NCI-H146 (cell line): Measurements from ENCODE around the gene PRM3.

Experiments
- DNase-seq: peaks from one replicate; lab custom pipeline; 2025; lab: John Stamatoyannopoulos, UW

The PRM3 gene

DNA sequence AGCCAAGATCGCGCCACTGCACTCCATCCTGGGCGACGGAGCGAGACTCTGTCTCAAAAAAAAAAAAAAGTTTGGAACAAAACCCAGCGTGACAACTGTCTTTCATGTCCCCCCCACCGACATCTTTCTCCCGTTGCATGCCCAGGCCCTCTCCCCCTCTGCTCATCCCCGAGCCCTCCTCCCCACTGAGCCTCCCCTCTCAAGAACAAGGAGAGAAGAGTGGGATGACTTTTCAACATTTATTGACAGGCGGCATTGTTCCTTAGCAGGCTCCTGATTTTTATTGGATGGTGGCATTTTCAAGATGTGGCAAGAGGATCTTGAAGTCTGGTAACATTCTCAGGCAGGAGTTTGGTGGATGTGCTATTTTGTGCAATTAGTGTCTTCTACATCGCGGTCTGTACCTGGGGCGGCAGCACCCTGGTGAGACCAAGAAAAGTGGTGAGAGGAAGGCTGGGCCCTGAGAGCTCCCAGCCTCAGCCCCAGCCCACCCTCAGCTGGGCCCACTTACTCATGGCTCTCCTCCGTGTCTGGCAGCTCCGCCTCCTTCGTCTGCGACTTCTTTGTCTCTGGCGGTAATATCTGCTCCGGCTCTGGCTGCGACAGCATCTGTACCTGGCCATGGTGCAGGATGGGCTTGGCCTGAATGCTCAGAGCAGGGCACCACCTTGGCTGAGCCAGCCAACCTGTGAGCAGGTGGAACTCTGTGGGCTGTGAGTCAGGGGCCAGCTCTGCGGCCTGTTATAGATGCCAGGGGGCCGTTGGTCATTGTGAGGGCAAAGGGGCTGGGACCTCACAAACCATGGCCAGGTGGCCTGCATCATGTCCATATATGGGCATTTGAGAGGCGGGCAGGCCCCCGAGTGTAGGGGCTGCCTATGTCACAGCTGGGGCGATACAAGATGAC is 7.4 kb upstream of the PRM3 start, which contains the start of gene PRM1:
TSS of gene PRM1 (minus strand) at position 715 of the 907 bp plus-strand sequence. CDS start at position 623, 92 bp downstream.
- DNase-seq, result no peak

DNA sequence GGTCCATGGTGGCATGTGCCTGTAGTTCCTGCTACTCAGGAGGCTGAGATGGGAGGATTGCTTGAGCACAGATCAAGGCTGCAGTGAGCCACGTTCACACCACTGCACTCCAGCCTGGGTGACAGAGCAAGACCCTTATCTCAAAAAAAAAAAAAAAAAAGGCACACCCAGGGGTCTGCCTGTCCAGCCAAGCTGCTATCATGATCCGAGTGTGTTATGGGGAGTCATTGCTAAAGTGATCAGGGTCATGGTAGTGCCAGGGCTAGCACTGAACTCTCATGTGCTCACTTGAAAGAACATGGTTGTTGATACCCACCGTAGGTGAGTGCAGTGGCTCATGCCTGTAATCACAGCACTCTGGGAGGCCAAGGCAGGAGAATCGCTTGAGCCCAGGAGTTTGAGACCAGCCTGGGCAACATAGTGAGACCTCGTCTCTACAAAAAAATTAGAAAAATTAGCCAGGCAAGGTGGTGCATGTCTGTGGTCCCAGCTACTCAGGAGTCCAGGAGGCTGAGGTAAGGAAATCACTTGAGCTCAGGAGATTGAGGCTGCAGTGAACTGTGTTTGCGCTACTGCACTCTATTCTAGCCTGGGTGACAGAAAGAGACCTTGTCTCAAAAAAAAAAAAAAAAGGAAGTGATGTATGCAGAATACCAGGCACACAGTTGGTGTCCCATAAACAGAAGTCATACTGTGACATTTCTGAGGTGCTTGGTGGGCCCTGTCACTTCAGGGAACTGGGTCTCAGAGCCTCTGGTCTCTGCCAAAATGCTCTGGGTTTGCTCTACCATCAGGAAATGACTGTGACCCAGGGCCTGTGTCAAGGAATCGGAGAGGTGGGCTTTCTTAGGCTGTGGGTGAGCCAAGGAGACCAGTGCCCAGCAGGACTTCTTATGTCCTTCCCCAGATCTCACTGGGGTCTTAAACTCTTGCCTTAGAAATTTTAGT is 5.5 kb upstream of the PRM3 start:
- no peak for DNase-seq

DNA sequence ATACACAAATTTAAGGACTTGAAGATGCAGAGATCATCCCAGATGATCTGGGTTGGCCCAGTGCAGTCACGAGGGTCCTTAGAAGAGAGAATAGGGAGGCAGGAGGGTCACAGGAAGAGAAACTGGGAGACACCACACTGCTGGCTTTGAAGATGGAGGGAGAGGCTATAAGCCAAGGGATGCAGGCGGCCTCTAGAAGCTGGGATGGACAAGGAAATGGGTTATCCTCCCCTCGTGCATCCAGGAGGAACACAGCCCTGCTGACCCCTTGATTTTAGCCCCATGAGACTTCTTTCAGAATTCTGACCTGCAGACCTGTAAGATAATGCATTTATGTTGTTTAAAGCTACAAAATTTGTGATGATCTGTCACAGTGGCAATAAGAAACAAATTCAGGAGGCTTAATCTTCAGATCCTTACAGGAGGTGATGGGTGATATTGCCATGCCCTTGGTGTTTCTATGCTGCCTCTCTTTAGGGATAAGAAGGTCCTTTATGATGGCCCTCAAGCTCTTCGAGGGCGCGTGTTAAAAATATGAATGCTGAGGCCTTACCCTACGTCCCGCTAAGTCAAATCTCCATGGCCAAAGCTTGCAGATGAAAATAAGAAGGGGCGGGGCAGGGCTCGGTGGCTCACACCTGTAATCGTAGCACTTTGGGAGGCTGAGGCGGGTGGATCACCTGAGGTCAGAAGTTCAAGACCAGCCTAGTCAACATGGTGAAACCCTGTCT is 4.3 kb upstream of the PRM3 start:
- DNase-seq, result no peak

DNA sequence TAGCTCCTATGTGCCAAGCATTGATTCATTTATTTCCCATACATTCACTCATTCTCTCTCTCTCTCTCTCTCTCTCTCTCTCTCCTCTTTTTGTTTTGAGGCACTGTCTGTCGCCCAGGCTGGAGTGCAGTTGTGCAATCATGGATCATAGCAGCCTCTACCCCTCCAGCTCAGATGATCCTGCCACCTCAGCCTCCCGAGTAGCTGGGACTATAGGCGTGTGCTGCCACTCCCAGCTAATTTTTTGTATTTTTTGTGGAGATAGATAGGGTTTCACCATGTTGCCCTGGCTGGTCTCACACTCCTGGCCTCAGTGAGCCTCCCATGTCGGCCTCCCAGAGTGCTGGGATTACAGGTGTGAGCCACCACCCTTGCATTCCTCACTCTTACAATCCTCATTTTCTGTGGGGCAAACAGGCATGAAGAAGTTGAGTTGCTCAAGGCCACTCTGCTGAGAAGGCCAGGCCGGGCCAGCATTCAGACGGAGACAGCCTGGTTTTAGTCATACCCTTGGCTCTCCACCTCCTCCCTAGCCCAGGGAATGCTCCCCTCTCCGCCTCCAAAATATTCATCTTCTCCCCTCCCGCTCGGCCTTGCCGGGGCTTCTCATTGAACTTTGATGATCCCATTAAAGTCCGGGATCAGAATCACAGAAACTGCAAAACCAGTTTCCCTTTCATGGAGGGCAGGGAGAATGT is 3.6 kb upstream of the PRM3 start:
- no peak for DNase-seq

DNA sequence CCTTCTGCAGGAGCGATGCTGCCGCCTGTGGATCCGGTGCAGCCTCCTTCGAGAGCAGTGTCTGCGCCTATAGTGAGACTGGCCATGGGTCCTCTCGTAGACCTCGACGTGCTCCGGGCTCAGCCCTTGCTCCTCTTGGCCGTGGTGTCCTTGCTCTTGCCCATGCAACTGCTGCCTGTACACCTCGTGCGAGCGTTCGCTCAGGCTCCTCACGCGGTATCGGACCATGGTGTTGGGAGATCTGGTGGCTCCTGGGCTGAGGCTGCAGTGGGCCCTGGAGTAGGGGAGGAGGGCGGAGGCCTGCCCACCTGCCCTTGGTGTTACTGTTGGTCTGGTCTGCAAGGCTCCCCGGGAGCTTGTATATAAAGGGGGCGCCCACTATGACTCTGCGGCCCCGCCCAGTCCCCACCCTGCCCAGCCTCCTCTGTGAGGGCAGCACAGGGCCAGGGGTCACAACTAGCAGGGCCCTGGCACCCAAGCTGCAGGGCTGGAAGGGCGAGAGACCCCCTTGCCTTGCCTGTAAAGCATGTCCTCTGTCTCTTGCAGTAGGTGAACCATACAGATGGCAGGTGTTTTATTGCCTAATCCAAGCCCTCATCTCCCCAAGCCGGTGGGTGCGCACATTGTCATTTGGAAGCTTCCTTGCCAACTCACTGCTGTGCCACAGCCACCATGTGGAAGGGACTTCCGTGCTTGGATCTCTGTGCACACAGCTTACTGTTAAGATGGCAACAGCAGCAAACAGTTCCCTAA is 2.9 kb upstream of the PRM3 start, which contains the start of gene PRM2:
TSS of gene PRM2 (minus strand) at position 338 of the 753 bp plus-strand sequence. CDS start at position 228, 110 bp downstream.
- DNase-seq, result no peak

DNA sequence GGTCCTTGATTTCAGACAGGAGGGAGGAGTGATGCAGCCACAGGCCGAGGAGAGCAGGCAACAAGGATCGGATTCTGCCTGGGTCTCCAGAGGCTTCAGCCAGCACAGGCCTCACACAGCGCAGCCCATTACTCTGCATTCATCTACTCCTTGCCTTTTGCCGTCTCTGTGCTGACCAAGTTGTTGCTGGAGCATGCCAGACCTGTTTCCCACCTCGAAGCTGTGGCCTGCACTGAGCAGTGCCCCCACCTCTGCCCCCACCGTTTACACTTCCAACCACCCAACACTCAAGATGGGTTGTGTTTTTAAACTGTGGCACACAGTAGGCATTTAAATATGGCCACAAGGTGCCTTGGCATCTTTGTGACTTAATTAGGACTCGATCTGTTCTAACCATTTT is 1.5 kb upstream of the PRM3 start:
- DNase-seq, result no peak

DNA sequence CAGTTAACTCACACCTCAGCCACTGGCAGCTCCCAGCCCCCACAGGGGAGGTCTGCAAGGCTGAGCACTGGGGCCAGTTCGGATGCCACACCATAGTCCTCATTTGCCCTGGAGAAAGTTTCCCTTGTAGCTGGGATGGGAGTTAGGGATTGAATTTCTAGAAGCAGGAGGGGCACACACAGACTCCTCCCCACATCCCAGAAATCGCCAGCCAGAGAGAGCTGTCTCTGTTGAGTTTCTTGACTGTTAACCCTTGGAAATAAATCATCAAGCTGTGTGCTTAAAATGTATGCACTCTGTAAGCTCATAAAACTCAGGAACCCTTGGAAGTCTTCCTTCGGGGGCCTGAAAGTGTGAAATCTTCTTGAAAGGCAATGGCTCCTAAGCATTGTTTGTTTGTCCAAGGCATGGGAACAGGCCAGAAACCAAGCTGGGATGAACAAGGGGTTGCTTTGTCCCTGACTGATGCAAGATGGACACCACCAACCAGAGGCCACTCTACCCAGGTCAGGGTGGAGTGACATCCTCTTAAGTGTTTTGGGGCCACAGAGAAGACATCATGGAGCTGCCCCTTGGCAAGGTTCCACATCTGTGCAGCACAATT is 394 bp upstream of the PRM3 start:
- no peak for DNase-seq

DNA sequence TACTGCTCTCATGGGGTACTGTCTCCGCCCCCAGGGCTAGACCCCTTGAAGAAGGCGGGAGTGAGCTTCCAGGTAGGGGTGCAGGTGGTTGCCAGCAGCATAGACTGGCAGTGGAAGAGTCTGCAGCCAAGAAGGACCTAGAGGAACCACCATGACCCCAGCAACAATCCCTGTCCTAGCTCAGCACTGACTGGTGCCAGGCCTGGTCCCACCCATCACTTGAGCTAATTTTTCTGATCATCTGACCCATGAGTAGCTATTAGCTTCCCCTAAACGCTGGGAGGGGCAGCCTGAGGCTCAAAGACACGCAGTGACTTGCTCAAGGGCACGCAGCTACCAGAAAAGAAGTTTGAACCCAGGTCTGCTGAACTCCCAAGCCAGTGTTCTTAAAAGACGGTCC is 945 bp downstream of the PRM3 start:
- no peak for DNase-seq

DNA sequence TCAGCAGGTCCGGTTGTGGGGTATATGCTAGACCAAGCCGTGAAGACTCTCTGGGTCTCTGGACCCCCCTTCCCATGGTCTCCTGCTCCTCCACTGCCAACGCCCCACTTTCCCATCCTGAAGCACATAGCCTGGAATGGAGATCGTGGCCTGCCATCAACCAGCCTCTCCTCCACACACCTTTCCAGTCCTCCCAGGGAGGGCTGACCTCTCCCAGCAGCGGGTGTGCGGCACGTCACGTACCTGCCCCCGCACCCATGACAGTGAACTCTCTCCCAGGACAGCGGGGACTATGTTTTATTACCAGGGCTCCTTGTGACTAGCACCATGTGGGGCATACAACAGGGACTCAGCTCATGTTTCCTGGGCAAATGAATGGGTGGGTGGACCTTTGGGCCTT is 1.8 kb downstream of the PRM3 start:
- no peak for DNase-seq

DNA sequence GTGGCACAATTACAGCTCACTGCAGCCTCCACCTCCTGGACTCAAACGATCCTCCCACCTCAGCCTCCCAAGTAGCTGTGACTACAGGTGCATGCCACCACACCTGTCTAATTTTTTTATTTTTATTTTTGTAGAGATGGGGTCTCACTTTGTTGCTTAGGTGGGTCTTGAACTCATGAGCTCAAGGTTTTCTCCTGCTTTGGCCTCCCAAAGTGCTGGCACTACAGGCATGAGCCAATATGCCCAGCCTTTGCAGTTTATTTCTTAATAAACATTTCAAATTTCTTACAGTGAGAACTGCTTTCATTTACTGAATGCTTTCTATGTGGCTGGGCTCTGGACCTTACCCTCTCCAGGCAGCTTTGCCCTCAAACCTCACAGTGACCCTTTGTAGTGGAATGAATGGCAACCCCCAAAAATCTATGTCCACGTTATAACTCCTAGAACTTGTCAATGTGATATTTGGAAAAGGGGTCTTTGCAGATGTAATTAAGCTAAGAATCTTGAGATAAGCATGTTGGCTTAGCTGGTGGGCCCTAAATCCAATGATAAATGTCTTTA is 2.7 kb downstream of the PRM3 start:
- no peak for DNase-seq

DNA sequence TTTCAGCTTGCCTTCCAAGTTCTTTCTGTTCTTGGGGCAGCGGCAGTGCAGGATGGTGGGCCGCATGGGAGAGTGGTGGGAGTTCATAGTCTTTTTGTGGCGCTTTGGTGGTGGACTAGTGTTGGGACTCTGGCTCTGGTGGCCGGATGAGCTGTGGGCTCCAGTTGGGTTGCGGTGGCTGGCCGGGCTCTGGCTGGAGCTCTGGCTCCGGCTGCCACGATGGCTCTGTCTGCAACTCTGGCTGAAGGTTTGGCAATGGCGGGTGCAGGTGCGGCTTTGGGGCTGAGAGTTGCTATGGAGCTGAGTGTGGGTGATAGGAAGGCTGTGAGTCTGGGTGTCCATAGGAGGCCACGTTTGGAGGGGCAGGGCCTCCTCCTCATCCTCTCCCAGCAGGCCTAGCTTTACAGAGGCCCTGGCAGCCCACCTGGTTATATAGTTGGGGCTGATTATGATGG is 4.5 kb downstream of the PRM3 start, which contains the start of gene TNP2:
TSS of gene TNP2 (minus strand) at position 405 of the 455 bp plus-strand sequence. CDS start at position 342, 63 bp downstream.
- DNase-seq, result no peak

DNA sequence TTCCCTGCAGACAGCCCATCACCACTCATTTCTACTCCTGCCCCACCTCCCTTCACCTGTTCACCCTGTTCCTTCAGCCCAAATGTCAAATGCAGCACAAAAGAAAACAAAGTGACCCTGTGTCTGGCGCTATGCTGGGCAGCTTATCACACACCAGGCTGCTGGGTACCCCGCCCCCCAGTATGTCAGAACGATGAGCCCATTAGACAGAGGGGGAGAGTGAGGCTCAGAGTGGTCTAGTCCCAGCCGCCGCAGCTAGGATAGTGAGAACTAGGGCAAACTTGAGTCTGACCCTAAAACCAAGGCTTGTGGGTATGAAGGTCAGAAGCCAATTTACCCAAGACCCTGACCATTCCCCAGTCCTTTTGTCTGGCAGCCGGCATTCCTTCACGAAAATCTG is 8.3 kb downstream of the PRM3 start:
- no peak for DNase-seq

DNA sequence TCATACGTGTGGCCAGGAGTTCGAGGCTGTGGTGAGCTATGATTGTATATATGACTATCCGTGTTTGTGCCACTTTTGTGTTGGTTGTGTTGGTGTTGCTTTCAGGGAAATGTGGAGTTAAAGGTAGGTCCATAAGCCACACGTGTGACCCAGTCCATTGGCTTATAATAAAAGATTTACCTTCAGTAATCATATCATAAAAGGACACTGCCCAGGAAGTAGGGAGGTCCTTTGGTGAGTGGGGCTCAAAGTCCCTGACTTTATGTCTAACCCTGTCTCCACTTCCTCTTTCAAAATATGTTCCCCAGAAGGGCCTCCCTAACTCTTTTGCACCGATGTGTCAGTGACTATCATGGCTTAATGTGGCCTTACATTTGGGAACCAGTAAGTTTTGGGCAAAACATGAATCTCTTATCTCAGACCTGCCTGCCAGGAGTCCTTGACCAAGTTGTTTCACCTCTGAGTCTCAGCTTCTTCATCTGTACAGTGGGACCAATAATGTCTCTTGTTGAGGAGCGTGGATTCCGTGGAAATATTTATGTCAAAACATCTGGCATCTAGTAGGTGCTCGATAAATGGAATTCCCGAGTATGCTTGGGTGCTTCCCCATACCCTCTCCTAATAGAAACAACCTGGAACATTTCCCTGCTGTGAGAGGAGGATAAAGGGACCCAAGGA is 9.1 kb downstream of the PRM3 start:
- no peak for DNase-seq

DNA sequence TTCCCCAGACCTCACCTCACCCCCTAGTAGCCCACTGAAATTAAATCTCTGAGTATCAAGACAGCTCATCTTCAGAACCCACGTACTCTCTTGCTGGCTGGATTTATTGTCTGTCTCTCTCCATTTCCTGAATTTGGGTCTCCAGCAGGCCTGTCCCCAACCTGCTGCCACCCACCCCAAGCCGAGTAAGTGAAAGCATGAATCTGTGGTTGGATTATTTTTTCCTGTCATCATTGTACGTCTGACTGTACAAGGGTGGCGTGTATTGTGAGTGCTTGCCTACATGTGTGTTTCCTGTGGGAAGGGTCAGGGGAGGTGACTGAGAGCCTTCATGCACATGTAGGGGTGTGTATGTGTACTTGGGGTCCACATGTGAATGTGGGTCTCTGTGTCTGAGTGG is 9.7 kb downstream of the PRM3 start:
- no peak for DNase-seq

DNA sequence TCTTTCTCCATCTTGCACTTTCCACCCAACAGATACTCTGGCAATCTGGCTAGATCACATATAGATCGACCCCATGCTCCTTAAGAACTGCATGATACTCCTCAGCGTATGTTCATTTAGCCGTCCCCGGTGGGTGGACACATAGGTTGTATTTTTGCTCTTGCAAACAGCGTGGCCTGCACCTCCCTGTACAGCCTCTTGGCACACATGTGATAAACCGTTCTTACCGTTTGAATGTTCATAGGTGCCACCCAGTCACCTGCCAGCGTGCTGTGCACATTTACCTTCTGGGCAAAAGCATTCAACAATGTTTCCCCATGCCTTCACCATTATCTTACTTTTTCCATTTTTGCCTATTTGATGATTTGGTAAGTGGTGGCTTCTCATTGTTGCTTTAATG is 10.5 kb downstream of the PRM3 start:
- no peak for DNase-seq

DNA sequence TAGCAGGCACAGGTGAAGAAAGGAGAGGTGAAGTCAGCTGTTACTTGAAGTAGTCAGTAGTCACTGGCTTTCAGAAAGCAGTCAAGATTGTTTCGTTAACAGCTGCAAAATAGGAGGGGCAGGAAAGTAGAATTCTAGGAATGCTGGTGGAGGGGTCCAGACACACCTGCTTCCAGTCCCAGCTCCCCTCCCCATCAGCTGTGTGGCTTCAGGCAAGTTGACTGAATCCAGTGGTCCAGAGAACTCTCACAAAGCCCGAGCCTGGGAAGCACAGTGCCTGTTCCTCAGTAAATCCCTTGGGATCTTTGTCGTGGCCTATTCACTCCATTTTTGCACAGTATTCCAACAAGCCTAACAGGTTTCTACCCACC is 12.8 kb downstream of the PRM3 start:
- DNase-seq, result no peak

DNA sequence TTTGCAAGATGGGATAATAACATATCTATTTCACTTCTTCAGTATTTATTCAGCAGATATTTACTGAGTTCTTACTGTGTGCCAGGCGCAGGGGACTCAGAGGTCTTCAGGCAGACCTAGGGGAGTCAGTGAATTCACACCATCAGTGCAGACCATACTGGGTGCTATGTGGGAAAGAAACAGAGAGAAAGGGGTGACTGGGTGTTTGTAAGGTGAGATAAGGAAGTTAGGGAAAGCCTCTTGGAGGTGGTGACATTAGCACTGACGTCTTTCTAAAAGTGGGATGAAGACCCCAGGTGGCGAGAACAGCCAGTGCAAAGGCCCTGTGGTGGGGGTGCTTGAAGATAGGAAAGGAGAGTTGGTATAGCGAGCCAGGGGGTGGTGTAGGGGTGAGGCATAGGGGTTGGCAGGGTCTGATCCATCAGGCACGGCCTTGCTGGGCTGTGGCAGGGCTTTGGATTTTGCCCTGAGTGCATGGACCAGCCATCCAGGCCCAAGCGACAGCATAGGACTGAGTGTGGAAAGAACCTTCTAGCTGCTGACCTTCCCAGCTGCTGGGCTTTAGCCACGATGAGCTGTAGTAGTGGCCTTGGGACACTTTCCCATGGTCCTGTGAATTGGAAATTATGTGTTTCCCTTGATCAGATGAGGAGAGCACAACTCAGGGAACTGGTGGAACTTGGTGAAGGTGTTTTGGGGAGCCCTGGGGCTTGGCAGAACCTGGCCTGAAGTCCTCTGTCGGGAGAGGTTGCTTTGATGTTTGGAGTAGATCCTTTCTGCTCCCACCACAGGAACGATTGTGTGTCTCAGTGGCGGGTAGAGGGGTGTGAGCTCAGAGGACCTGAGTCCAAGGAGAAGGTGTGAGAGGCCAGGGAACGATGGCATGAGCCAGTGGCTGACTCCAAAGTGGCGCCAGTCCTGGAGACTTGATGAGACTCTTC is 13.5 kb downstream of the PRM3 start:
- DNase-seq, result no peak
